ENCODE data around the gene LIME1. TPM values are rescaled to one million over a fixed set of nuclear protein-coding genes. Genes with fewer than 3 reads are reported as not detected.

LIME1 gene
- total RNA-seq, 1 experiment from 2014 or later, result 13.5 TPM

GRCh38 chr20:63714858-63715257 is 21.6 kb upstream of the LIME1 start:
- Histone ChIP-seq H2BK20ac (ENCODE audit: low read depth, low read length, poor library complexity, severe bottlenecking) (no peak overlapping the region), H2BK5ac (ENCODE audit: insufficient read length, low read length) (no peak overlapping the region), H3K79me2 (ENCODE audit: insufficient read depth, low read length) (peaks cover 4% of the 10 kb centered on the region; the same call in 1 of the 2 replicates), H3T11ph (ENCODE audit: low read length) (no peak overlapping the region), H3K14ac (ENCODE audit: insufficient read depth, low read length) (no peak overlapping the region), H4K20me1 (ENCODE audit: control insufficient read depth, insufficient read depth, insufficient read length) (no peaks in the 10 kb centered on the region), H3K18ac (ENCODE audit: insufficient read length, low read depth, low read length) (no peak overlapping the region), H3K9me3 (ENCODE audit: control insufficient read depth, low read depth, low read length) (no peaks in the 10 kb centered on the region), H3K4me1 (ENCODE audit: insufficient read depth, low read length) (no peaks in the 10 kb centered on the region), H3K27ac (ENCODE audit: insufficient read length, low read depth, low read length) (no peak overlapping the region), H3K9ac (ENCODE audit: extremely low read depth, insufficient read length, low read length) (no peak overlapping the region), H4K5ac (ENCODE audit: insufficient read length, low read depth, low read length) (no peak overlapping the region), H3K4ac (ENCODE audit: low read depth, low read length) (no peak overlapping the region), H4K8ac (replicated peaks; ENCODE audit: insufficient read length, low read depth, low read length) (no peak overlapping the region), H2BK15ac (ENCODE audit: low read depth, low read length) (no peak overlapping the region), H3K4me2 (ENCODE audit: insufficient read depth, insufficient read length, low read length) (no peak overlapping the region), H2BK120ac (ENCODE audit: low read depth, low read length, poor library complexity, severe bottlenecking) (no peak overlapping the region), H3K23ac (ENCODE audit: insufficient read length, low read depth, low read length) (no peak overlapping the region), H2BK12ac (ENCODE audit: insufficient read length, low read depth, low read length) (no peak overlapping the region), H3K56ac (ENCODE audit: insufficient read length, low read depth, low read length) (no peak overlapping the region), H2AFZ (ENCODE audit: low read length) (no peak overlapping the region), H3K23me2 (ENCODE audit: insufficient read length, low read depth, low read length, poor library complexity, severe bottlenecking) (no peaks in the 10 kb centered on the region), H3K27me3 (ENCODE audit: insufficient read depth, low read length) (no peaks in the 10 kb centered on the region), H4K91ac (ENCODE audit: insufficient read length, low read depth, low read length) (no peak overlapping the region), H2AK5ac (ENCODE audit: insufficient read length, low read length) (no peak overlapping the region), H3K79me1 (ENCODE audit: insufficient read depth, low read depth, low read length, poor library complexity, severe bottlenecking) (peaks cover 7% of the 10 kb centered on the region)
- no peaks in the 10 kb centered on the region for H3K4me1 Mint-ChIP-seq
- peaks cover 51 to 67% (median 63%) of the 10 kb centered on the region in 3 experiments for H3K36me3 Mint-ChIP-seq (ENCODE audit: insufficient read depth in 1 of 3, low read depth in 3 of 3)
- no peak overlapping the region for H3K27ac Mint-ChIP-seq
- no peak overlapping the region for H3K4me3 Mint-ChIP-seq
- TF ChIP-seq CTCF (conservative IDR thresholded peaks at IDR 0.05), result no peak
- no CpG with 5 or more reads among the region's 5 CpGs for WGBS (ENCODE audit: extremely low coverage, insufficient read length, low lambda C conversion rate)
- peaks cover 0 to 5% of the 10 kb centered on the region in 2 experiments; a peak in 4 of 5 replicates for H3K9me3 Mint-ChIP-seq
- H3K27me3 Mint-ChIP-seq (ENCODE audit: low read depth), result no peaks in the 10 kb centered on the region
- DNase-seq, result no peak
